Right hindlimb (tissue), 1 donor: Measurements from ENCODE around the gene WAPL.
A peak's percentile ranks its signal among the peaks of the same experiment; 100 is the strongest.

Experiments used
- DNase-seq: peaks from one replicate; pipeline ENCODE4 v3.0.0-alpha.2; 2018

WAPL gene

DNA sequence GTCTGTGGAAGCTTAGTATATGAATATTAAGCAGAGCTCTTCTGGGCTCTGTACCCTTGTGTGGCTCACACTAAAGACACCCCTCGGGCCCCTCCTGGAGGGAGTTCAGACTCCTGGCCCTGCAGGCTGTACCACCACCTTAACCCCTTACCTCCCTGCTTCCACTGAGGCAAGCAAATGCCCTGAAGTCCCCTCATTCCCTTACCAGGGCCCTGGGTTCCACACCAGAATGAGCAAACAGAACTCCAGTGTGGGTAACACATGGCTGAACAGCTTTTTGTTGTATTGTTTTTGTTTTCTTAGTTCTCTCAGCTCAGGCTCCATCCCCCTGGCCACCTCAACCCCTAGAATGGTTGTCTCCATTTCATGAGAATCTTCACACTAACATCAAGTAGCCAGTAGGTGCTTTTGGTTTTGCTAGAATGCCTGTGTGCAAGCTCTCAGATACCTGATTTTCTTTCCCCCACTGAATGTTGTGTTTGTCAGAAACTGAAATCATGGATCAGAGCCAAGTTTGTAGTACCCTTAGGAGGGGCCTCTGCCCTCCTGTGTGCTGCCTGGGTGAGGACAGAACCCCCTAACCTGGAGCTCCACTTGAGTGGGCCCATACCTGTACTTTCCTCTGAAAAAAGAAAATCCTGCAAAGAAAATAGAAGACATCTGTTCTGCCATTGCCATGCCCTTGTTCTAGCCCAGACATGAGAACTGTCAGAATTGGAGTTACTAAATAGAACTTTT is 2.8 kb upstream of the WAPL start:
- DNase-seq, result no peak

GRCh38 chr10:86523348-86523747 is 1.8 kb upstream of the WAPL start:
- no peak for DNase-seq

GRCh38 chr10:86522510-86522855 is 891 bp upstream of the WAPL start:
- no peak for DNase-seq

DNA sequence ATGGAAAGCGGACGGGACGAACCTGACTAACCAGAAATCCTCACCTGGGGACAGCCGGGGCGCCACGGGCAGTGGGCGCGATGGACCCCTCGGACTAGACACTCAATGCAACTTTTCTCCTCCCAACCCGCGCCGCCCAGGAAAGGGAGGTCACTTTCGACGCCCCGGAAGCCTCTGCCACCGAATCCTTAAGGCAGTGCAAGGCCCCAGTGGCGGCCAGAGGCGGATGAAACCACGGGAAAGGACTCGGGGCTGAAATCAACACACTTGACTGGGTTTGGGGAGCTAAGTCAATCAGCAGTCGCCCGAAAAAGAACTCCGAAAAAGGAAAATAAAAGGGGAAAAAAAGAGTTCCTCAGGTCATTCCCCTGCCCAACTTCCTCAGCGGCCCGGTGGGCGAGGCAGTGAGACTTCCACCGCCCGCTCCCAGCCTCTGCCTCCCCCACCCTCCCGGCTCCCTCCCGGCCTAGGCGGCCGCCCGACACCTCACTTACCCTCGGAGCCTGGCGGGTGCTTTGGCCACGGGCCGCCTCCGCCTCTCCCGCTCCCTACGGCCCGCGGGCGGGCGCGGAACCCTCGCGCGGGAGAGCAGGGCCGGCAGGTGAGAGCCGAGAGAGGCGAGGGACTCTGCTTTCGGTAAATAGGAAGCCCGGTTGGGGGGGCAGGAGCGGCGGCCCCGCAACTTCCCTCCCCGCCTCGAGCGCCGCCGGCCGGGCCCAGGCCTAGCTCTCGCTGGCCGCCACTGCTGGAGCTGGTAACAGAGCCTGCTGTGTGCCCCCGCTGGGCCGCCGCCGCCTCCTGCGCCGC is 518 bp downstream of the WAPL start:
- peak; percentile 71 for DNase-seq

- DNase-seq, result no peak
Measured at GRCh38 chr10:86518781-86519180, 2.8 kb downstream of the WAPL start.

DNA sequence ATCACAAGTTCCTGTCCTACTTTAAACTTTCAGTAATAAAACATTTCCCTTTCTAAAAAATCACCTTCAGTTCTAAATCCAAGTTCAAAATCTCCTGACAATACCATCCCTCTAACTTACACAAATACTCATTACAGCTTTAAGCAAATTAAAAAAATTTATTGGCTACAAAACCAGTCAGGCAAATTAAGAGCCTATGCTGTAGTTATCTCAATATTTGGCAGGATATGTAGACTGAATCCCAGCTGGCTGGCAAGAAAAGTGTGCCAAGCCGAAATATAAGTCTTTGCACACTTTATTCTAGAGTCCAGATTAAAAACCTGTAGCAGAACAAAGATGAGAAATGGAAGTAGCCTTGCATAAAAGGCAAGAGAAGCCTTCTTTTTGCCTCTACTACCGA is 9.5 kb downstream of the WAPL start:
- no peak for DNase-seq

- DNase-seq, result no peak
Measured at GRCh38 chr10:86511027-86511865, 10.3 kb downstream of the WAPL start.

GRCh38 chr10:86509145-86509544 is 12.4 kb downstream of the WAPL start:
- DNase-seq, result no peak

DNA sequence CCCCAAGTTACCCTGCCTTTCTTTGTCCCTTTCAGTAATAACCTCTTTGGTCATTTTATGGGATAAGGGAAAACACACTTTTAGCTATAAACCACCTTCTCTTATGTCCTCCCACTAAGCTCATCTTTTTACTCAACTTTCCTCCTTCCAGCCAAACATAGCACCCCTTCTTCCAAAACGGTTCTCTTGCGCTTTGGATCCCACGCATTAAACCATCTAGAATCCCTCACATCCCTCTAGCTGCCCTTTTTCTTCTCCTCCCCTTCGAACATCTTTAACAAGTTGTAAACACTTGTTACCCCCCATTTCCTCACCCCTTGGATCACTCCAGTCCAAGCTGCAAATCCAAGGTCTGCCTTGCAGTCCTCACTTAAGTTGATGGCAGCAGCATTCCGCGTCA is 13.4 kb downstream of the WAPL start:
- DNase-seq, result no peak

GRCh38 chr10:86506499-86506898 is 15.1 kb downstream of the WAPL start:
- no peak for DNase-seq

DNA sequence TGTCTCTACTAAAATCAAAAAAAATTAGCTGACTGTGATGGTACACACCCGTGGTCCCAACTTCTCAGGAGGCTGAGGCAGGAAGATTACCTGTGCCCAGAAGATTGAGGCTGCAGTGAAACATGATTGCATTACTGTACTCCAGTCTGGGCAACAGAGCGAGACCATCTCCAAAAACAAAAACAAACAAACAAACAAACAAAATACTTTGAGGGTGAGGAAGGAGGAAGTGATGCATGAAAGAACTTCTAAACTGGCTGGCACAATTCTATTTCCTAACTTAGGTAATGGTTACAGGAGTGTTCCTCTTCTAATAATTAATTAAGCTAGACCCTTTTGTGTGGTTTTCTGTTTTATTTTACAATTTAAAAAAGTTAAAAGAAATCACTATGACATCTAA is 15.5 kb downstream of the WAPL start:
- DNase-seq, result no peak

- DNase-seq, result no peak
Measured at GRCh38 chr10:86504510-86504909, 17.1 kb downstream of the WAPL start.

DNA sequence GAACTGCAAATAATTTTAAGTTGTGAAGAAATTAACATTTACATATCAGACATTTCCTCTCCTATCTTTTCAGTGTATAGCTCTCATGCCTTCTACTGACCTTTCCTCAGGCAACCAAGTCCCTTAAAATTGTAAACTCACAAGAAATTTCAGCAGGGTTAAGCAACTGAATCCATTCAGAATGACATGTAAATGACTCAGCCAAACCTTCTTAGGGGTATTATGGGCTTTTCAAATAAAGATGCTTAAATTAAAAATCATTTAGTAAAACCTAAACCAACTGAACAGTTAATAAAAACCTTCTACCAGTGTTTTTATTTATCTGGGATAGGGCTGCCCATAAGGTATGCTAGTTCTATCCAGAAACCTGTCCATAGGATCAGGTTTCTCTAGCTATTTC is 20.7 kb downstream of the WAPL start:
- DNase-seq, result no peak

DNA sequence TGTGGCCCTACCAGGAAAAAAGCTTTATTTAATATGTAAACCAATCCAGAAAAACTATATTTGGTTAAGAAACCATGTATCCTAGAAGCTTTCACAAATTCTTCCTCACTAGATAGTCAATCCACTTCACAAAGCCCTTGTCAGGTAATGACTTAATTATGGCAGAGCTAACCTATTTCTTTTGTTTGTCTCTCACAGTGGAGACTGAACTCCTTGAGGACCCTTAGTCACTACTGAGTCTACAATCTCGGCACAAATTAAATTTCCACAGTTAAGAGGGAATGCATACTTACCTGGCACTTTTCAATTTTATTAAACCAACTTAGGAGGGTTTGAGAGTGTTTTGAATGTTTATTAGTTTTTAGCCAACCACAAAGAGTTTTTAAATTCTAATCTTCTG is 23.0 kb downstream of the WAPL start:
- DNase-seq, result no peak

DNA sequence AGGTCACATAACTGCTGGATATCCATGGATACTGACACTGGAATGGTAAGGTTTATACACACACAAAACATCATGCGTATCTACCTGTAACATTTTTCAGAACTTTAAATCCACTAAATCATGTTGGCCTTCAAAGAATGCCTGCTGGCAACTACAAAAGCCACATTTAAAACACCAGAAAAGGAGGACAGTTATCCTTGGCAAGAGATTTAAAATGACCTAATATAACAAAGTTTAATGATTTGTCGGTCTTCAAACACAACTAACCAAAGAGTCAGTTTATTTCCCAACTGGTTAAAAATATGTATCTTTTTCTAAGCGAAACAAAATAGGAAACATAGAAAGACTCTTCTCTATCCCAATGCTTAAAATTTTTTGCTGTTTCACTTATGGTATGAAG is 24.0 kb downstream of the WAPL start:
- no peak for DNase-seq

GRCh38 chr10:86489960-86490612 is 31.5 kb downstream of the WAPL start:
- DNase-seq, result no peak

GRCh38 chr10:86489071-86489810 is 32.4 kb downstream of the WAPL start:
- no peak for DNase-seq

DNA sequence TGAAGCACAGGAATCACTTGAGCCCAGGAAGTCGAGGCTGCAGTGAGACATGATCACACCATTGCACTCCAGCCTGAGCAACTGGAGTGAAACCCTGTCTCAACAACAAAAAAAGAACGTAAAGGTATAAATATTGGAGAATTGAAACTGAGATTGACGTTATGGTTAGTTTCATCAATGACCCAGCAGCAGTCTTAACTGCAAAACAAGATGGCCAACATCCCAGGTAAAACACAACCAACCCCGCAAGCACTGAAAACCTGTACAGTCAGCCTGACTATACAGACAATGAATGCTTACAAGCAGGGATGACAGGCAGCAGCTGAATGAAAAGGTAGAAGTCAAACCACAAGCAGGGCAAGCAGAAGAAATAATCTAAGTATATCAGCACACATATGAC is 34.7 kb downstream of the WAPL start:
- no peak for DNase-seq

DNA sequence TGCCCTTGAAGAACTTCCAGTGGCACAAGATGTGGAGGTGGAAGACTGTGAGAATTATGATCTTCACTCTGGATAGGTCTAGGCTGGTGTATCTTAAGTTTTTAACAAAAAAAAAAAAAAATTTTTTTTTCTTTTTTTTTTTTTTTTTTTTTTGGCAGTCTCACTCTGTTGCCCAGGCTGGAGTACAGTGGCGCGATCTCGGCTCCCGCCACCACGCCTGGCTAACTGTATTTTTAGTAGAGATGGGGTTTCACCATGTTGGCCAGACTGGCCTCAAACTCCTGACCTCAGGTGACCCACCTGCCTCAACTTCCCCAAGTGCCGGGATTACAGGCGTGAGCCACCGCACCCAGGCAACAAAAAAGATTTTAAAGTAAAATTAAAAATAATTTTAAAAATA is 37.9 kb downstream of the WAPL start:
- DNase-seq, result no peak

GRCh38 chr10:86481761-86482160 is 39.8 kb downstream of the WAPL start:
- DNase-seq, result no peak

GRCh38 chr10:86480571-86480970 is 41.0 kb downstream of the WAPL start:
- no peak for DNase-seq

DNA sequence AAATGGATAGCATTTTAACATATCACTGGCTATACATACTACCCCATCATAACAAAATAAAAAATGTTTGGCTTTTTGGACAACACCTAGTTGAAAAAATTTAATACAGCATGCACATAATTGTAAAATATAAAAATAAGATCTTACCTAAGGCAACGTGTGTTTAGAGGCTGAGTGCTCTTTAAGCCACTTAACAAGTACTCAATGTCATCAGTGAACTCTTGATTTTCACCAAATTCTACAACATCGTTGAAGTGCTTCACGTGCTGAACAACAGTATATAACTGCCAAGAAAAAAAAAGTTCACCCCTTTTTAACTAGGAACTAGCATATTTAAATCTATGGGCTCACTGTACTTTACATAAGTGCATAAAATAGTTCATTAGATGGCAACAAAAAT is 49.5 kb downstream of the WAPL start:
- DNase-seq, result no peak
